K562 (cell line): ENCODE data around the gene DNMT3L. TPM values are rescaled to one million over a fixed set of nuclear protein-coding genes. Genes with fewer than 3 reads are reported as not detected.

Source experiments
- ZBTB40 ChIP-seq, 2 experiments: fragments of 450-650 bp in 1 of 2; sonication (generic) in 1 of 2; formaldehyde crosslinking in 1 of 2; IDR thresholded peaks; 2 replicates each; pipeline versions ENCODE4 v1.7.1 to v1.9.0; 2016 to 2022; ENCODE audit warnings: inconsistent platforms in 1 of 2, mild to moderate bottlenecking in 1 of 2, missing genetic modification reagents in 1 of 2
- polyA plus RNA-seq, 8 experiments: library from polyadenylated mRNA; depleted of rRNA in 4 of 8; stranded (reverse) in 5 of 8; unstranded in 3 of 8; fragments of >200 nt; fragmentation: Nextera tagmentation in 2 of 8; fragmentation: Illumina TruSeq in 1 of 8; extraction: Ambion mirVana in 2 of 8; extraction: Trizol in 1 of 8; gene quantifications; 2 replicates each; pipeline versions ENCODE4 v1.2.1 to v1.2.3, GENCODE V29; 2011 to 2014; ENCODE audit warnings: inconsistent platforms in 1 of 8, missing spikeins in 1 of 8
- total RNA-seq, 7 experiments: library from RNA; depleted of rRNA in 6 of 7; stranded (reverse); fragments of >200 nt in 6 of 7; fragmentation: Illumina TruSeq in 2 of 7; extraction: Trizol in 2 of 7; gene quantifications; 2 replicates each; pipeline versions ENCODE4 v1.2.1 to v1.2.3, GENCODE V29; 2011 to 2021; ENCODE audit warnings: low replicate concordance in 1 of 7

The DNMT3L gene
- total and polyA plus RNA-seq, 9 of the 15 experiments (the other 6 are each of a cell fraction or from before 2014, with no cell fraction given), result 0.08 TPM; not detected in 8

GRCh38 chr21:44298301-44298700, 36.6 kb upstream of the DNMT3L start (continued):
- no peak for TF ChIP-seq ZBTB40 (IDR thresholded peaks at IDR 0.05)
- no peak for TF ChIP-seq ZBTB40 (CRISPR knock-in tag; IDR thresholded peaks at IDR 0.05)
- TF ChIP-seq, all 486 proteins: peak for 5
